Fibroblast of skin of right quadriceps (primary cell): Measurements from ENCODE around the gene ACTR1A.
"Not testable (repeated sequence)": the region's sequence is repeated elsewhere in the genome, so short reads cannot be mapped to it uniquely, and the experiment has no call there.

Experiments used
- DNase-seq: peaks from one replicate; pipeline ENCODE4 v3.0.0-alpha.2; 2013

ACTR1A gene

DNA sequence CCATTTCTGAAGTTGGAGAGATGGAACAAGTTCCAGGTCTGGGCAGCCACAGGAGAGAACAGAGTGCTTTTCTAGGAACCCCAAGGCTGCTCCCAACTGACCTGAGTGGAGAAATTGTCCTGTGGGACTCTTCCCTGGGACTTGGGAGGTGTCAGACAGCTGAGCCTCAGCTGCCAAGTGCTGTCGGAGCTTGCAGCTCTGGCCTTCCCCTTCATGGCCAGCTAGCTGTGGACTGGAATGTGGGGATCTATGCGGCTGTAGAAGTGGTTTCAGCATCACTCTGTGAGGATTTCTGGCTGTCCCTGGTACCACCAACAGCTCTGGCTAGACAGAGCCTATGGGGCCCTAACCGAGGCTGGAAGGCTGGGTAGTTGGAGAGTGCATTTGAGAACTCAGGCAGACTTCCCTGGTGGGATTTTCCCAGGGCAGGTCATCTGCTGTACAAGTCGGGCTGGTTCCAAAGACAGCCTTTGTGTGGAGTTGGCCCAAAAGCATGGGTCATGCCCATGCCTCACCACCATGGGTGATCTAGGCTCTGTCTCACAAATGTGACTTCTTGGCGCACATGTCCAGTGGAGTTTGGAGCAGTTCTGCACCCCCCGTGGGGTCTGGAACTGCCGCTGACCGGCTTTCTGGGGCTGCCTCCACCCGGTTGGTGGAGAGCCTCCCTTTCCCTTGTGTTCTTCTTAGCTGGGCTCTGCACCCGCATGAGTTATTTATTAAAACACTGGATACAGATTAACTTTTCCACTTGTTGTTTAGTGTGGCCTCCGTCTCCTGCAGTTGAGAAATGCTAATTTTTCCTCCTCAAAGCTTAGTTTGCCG, 12.2 kb upstream of the ACTR1A start:
- no peak for DNase-seq

DNA sequence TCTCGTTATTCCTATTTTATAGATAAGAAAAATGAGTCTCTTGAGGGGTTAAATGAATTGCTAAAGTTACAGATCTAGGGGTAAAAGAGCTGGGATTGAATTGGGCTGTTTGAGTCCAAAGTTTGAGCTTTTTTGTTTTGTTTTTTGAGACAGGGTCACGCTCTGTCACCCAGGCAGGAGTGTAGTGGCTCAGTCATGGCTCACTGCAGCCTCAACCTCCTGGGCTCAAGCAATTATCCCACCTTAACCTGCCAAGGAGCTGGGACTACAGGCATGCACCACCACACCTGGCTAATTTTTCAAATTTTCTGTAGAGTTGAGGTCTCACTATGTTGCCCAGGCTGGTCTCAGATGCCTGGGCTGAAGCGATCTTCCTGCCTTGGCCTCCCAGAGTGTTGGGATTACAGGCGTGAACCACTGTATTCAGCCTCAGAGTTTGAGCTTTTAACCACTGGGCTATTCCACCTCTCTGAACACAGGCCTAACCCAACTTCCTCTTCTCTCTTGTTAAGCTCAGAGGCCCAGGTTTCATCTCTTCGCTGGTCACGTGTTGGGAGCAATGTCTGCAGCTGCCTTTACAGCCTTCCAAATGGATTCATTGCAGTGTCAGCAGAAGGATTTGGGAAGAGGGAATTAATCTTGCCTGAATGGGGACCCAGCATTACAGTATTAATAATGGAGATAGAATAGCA, 9.2 kb upstream of the ACTR1A start:
- no peak for DNase-seq

DNA sequence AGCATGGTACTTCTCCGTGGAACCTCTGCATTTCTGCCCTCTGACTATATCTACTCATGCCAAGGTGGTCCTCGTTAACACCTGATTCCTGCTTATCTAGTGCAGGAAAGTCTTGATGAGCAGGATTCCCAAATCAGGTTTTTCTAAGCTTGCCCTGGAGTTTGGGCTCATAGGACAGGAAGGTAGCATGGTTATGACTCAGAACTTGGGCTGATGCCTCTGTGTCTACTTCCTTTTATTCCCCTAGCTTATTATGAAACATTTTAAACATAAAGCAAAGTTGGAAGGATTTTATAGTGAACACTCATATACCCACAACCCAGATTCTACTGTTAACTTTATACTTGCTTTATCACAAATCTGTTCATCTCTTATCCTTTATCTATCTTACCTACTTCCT, 6.9 kb upstream of the ACTR1A start:
- peak; percentile 52 for DNase-seq

DNA sequence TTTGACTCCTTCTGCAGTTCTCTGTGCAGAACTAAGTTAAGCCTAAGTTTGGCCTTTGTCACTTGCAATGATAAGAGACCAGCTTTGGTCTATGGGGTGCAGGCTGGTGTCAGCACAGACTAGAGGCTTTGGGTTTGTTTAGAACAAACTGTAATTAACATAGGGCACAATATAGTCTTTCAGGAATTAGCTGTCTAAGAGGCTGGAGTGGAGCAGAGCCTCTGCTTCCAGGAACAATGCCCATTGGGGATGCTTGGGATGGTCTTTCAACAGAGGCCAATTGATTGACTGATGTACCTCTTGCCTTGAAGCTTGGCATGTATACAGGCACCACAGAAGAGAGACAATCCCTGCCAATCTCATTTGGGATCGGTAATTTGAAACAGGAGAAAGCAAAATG, 6.0 kb upstream of the ACTR1A start:
- DNase-seq: no peak

DNA sequence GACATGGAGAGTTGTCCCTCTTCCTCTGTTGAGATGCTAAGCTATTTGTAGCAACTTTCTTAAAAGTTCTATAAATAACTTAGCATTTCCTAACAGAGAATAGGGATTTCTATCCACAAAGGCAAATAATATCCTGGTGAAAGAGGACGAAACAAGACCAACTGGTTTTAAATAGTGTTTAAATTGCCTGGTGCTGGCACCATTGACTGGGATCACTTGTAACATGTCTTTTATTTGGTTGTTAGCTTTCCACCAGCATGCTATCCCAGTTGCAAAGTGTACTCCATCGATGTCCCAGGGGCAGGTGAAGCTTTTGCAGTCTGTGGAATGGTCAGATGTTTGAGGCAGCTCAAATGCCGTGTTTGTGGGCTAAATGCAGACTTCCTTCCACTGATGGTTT, 5.0 kb upstream of the ACTR1A start:
- no peak for DNase-seq

DNA sequence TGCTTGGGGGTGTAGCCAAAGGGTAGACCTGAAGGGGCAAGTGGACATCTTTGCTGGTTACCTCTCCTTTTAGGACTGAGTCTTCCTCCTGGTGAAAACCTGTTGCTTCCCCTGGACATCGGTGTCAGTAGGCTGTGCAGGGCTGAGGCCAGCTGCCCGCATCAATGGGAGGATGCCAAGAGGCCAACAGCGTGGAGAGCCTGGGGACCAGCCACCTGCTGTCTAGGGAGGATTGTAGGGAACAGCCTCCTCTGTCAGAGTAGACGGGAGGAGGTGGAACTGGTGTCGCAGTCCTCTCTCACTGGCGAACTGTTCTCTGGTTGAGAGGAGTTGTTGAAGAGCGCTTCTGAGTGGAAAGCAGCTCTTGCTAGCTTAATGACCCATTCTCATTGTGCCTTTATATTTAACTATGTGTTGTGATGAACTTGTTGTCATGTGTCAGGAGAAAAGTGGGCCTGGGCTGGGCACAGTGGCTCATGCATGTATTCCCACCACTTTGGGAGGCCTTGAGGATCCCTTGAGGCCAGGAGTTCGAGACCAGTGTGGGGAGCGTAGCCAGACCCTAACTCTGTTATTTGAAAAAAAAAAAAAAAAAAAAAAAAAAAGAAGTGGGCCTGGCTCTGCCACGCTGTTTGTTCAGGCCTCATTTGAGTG, 3.1 kb upstream of the ACTR1A start:
- DNase-seq: no peak

DNA sequence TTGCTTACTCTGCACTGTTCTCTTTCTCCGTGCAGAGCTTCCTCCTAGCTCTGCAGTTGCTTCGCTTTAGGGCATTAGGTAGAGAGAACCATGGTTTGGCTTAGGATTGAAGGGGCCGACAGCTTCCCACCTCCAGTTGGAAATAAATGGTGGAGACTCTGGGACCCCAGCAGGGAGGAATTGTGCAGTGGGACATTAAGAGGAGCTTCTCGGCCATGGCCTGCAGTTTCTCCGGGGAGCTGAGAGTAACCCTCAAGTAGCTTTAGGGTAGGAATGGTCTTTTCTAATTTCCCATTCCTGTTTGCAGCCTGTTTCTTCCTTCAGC, 2.4 kb upstream of the ACTR1A start:
- no peak for DNase-seq

DNA sequence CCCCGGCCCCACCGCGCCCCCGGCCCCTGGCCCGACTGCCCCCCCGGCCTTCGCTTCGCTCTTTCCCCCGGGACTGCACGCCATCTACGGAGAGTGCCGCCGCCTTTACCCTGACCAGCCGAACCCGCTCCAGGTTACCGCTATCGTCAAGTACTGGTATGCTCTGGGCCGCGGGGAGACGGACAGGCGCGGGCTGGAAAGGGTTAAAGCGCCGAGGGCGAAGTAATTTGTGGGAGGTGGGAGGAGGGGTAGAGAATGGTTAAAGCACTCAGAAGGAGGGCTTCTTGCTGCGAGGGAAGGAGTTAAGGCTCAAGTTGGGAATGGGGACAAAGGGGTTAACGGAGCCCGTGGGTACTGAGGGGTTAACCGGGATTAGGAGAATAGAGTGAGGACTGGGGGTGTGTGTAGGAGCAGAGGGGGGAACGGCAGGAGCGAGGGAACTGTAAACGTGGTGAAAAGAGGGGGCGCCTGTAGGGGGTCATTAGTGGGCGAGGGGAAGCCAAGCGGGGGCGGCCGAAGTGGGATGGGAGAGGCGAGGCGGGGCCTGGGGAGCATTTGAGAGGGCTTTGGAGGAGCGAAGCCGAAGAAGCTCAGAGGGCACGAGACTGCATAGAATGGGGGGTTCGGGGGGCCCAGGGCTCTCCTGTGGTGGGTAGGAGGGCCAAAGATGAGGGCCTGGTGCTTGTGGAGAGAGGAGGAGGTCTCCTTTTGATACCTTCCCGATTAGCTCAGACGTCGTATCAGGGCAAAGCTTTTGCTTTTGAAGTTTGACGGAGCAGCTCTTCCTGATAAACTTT, 1.9 kb upstream of the ACTR1A start:
- DNase-seq: no peak

DNA sequence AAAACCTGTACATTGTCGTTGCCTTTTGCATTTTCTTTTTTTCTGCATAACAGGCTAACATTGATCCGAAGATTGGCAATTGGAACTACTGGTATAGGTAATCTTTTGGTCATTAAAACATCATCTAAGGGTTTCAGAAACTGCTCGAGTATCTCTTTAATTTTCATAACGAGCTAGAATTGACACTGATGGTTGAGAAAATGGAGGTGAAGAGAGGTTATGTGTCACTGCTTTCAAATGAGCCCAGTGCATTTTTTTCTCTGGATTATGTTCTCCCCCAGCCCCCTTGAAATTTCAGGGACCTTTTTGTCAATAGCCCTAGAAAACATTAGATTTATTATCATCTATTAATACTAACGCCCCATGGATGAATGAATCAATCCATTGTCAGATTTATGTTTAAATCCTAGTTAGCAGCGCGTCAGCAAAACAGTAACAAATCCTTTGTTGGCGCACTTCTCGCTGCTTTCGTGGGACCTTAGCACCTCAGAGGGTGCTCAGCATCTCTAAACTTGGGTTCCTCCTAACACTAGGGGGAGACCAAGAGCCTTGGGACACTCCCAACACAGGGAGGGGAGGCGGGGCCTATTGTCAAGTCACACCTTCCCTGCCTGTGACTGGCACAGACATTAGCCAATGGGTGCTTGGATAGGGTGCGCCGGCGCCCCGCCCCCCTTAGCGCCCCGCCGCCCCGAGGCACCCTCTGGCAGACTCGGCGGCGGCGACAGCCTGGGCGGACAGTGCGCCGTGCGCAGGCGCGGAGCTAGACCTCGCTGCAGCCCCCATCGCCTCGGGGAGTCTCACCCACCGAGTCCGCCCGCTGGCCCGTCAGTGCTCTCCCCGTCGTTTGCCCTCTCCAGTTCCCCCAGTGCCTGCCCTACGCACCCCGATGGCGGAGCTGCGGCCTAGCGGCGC, 1.0 kb upstream of the ACTR1A start, which contains the start of gene SUFU:
TSS of gene SUFU (plus strand) at position 709 of the 915 bp plus-strand sequence. CDS start at position 890, 181 bp downstream.
- DNase-seq: peak; percentile 99

DNA sequence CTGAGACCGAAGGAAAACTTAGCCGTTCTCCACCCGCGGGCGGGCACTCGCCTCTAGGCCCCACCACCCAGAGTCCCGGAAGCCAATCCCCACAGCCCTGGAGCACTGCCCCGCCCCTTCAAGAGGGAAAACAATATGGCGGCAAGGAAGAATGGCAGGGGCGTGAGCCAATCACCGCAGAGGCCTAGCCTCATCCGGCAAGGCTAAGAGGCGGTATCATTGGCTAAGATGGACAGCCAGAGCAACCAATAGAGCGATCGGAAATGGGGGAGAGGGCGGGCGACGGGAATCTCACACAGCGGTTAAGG, 529 bp downstream of the ACTR1A start:
- peak; percentile 100 for DNase-seq

DNA sequence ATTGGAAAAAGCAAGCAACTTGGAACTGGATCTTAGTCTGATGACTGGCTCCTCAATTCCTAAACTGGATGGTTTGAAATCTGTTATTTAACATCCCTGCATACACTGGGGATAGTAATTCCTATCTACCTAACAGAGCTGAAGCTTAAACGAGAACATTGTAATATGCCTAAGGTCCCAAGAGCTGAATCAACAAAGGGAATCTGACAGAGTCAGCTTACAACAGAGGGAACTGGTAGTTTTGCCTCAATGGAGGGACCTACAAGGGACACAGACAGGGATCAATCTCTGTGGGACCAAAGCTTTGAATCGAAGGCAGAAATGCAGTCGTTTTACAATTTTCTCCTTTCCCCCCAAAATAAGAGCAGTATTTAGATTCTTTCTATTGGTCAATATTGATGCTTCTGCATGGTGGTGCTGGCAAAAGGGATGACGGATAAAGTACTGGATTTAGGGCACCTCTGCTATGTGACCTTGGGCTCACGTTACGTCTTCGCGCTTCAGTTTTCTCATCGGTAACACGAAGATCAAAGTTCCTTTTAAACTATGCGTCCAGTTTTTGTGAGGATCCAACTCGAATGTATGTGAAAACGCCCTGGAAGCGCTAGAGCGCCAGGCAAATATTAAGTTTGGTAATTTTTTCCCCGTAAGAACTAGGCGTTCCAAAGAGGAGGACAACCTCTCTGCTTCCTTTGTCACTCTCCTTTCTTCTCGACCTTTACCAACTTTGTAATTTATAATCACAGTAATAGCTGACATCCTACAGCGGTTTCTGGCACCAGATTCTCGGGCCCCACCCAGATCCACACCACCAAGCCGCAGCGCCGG, 1.1 kb downstream of the ACTR1A start:
- no peak for DNase-seq

DNA sequence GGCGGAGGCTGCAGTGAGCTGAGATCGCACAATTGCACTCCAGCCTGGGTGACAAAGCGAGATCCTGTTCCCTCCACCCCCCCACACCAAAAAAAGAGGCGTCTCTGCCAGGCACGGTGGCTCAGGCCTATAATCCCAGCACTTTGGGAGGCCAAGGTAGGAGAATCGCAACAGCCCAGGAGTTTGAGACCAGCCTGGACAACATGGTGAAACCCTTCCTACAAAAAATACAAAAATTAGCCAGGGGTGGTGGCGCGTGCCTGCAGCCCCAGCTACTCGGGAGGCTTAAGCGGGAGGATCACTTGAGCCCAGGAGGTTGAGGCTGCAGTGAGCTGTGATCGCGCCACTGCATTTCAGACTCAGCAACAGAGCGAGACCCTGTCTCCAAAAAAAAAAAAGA, 1.8 kb downstream of the ACTR1A start:
- DNase-seq: not testable (repeated sequence)

DNA sequence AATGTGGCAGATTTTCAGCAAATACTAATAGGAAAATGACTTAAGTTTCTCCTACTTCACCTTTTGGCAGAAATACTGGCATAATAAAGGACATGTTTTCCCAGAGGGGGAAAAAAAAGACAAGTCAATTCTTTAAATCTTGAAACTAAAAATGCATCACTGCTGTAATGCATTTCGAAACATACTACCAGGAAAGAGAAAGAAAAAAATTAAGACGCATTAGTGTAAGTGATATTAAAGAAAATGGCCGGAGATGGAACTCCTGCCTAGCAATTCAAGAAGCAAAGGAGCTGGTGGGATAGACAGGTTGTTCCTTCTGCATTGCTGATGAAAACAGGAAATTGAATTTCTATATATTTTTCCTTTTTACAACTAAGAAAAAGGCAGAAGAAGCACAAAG, 3.2 kb downstream of the ACTR1A start:
- no peak for DNase-seq

DNA sequence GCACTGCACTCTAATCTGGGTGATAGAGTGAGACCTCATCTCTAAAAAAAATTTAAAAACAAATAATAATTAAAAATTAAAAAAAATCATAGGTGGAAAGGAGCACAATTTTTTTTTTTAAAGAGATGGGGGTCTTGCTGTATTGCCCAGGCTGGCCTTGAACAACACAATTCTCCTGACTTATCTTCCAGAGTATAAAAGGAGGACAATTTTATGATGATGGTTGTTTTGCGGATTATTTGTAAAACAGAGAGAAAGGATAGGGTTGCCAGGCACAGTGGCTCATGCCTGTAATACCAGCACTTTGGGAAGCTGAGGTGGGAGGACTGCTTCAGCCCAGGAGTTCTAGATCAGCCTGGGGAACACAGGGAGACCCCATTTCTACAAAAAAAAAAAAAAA, 5.0 kb downstream of the ACTR1A start:
- no peak for DNase-seq

DNA sequence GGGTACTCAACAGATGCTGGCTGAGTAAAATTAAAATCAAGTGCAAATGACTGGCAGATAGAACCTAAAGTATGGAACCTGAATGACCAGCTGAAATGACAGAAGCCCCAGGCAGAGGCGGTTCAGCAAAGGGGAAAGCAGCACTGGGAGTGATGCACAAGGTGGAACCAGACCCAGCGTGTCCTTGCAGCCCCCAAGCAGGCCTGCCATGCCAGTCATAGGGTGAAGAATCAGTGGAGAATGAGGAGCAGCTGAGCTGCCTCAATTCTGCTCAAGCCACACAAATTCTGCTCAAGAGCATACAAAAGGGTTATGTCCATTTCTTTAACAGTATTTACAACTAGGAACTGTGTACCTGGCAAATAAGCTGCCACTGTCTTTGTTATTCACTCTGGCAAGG, 8.7 kb downstream of the ACTR1A start:
- no peak for DNase-seq

DNA sequence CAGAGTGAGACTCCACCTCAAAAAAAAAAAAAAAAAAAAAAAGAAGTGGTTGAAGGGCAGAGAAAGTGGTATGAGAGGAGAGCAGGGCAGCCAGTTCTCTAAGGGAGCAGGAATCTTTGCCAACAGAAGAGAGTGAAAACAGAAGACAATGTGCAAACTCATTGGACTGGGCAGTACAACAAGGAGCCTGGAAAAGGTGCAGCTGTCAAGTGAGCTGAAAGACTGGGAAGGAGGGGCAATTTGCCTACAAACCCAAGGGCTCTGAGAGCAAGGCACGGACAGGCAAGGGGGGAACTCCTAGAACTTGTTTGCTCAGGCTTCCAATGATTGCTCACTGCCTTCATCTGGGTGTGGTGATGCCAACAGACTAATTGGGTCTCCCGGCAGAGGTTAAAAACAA, 9.5 kb downstream of the ACTR1A start:
- no peak for DNase-seq

DNA sequence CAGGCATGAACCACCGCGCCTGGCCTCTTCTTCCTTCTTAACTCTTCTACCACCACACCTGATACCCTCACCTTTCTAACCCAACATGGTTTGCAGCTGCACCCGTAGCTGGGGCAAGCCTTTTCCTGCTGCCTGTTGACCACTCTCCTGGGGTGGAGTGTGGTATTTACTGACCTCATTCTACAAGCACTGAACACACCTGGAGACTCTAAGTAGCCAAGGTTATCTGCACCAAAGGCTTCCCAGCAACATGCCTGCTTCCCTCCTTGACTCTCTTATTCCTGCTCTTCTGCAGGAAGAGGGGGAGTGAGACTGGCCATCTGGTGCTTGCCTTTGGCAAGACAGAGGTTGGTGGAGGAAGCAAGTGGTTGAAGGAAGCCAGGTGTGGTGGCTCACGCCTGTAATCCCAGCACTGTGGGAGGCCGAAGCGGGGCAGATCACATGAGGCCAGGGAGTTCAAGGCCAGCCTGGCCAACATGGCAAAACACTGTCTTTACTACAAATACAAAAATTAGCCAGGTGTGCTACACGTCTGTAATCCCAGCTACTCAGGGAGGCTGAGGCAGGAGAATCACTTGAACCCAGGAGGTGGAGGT, 10.1 kb downstream of the ACTR1A start:
- no peak for DNase-seq

DNA sequence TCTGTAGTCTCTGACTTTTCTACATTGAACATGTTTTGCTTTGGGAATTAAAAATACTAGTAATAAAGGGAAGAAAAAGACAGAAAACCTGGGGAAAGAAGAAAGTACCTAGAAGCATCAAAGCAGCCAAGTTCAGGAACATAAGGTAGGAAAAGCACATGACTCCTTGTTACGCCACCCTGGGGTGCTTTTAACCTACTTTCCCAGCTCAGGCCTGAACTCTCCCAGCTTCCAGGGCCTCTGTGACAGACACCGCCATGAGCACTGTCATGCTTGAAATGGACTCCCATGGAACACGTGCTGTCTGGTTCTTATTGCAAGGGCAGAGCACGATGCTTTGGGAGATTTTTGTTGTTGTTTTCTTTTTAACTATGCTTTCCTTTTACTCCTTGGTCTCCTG, 11.4 kb downstream of the ACTR1A start:
- no peak for DNase-seq

DNA sequence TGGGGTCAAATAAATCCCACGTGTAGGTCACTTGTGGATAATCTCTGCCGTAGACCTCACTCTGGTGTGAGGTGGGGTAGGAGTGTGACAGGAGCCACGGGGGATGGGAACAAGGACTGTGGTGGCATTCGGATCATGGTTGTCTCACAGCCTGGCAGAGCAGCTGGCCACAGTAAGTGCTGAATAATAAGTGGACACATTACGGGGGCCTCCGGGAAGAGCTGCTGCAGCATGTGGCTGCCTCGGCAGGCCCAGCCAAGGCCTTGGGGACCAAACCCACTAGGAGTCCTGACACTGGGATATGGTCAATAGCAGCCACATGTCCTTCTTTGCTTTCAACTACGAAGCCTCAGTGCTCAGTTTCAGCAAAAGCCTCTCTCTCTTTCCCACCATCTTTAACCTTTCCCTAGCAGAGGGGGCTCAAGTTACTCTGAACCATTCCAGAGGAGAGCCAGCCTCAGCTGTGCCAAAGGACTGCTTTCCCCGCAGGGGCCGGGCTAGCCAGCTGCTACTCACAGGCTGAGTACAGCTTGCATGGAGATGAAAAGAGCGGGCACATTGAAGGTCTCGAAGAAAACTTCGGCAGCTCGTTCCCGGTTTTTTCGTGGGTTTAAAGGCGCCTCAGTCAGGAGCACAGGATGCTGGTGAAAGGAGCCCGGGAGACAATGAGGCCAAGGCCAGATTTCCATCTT, 17.3 kb downstream of the ACTR1A start:
- no peak for DNase-seq

DNA sequence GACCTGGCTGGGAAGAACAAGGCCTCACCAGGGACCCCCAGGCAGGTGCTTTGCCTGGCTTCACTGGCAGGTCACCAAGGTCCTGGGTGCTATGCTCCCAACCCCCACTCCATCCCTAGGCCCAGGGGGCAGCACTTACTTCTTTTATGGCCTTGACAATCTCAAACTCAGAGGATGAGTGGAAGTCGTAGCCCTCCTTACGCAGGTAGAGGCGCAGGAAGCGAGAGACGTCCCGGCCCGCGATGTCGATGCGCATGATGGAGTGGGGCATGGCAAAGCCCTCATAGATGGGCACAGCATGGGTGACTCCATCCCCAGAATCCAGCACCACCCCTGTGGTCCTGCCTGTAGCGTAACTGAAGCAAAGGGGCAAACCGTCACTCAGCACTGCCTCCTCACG, 18.5 kb downstream of the ACTR1A start:
- no peak for DNase-seq
